ENCODE measurements around the gene MMP20.

The MMP20 gene

DNA sequence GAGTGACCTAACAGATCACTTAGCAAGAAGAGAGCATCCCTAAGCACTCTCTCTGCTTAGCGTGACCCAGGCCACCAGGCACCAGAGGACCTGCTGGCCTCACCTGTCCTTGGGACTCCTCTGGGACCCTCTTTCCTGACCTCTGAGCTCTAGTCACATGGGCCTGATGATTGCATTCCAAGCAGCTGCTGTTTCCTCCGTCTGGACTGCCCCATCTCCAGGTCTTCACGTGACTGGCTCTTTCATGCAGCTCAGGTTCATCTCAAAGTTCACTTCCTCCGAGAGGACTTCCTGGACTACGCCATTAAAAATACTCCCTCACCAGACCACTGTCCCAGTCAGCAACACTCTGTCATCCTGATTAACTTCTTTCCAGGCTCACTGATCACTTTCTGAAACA lies 2.9 kb downstream of the MMP20 start:
- no peak for FAIRE-seq

DNA sequence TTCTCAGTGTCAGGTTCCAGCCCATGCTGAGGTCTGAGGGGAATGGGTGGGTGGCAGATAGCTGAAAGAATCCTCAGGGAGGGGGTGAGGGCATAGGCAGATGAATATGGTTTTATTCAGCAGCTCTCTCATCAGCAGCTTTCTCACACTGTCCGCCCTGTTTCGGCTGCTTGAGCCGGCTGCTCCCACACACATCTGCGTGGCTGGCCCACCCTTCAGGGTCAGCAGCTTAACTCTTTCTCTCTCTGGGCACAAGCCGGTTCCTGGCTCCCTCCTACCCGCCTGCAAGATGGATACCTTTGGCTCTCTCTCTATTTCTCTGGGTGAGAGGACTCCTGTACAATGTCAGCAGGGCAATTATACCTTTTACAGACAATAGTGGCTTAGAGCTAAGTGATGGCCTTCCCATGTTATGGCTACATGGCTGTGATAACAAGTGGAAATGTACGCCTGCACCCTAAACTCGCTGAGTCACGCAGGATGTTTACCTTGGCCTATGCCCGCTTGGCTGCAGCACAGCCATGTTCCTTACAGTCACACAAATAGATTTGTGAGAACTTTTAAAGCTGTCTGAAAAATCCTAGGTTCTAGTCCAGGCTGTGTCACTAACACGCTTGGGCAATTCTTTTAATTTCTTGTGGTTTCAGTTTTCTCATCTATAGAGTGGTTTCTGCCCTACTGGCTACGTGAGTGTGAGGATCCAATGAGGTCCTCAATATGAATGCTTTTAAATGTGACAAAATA lies 4.1 kb downstream of the MMP20 start:
- no peak for FAIRE-seq

DNA sequence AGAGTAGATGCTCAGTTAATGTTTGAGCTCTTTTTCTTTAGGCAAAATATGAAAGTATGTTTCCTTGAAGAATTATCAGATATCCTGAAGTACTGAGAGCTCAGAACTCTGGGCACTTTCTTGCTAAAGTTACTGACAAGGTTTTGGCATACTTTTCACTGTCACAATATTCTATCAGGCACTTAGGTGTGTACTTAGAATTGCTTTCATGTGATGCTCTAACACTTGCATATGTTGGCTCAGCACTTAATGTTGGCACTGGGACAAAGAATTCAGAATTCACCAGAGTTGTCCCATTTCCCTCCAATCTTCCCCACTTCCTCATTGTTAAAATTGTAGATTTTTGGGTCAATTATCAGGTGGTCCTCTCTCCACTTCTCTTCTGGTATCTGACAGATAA lies 5.0 kb downstream of the MMP20 start:
- no peak for FAIRE-seq

DNA sequence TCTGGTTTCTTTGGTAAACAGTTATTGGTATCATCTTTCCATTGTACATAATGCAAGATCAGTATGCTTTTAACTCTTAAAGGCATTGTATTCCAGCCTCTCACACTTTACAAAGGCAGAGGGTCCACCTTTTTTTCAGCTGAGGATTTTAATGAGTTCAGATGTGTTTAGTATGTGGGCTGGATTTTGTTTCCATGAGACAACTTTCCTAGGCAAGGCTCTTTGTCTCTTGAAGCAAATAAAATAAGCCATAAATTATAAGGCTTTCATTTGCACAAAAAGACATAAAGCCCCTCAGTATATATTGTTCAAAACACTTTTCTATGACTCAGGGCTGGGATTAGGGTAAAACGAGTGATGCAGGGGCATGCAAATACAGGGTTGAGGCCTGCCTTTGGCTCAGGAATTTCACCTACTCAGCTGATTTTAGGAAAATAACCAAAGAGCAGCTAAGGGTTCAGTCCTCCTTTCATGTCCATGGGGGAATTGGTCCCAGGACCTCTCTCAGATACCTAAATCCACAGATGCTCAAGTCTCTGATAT lies 7.6 kb downstream of the MMP20 start:
- no peak for FAIRE-seq

DNA sequence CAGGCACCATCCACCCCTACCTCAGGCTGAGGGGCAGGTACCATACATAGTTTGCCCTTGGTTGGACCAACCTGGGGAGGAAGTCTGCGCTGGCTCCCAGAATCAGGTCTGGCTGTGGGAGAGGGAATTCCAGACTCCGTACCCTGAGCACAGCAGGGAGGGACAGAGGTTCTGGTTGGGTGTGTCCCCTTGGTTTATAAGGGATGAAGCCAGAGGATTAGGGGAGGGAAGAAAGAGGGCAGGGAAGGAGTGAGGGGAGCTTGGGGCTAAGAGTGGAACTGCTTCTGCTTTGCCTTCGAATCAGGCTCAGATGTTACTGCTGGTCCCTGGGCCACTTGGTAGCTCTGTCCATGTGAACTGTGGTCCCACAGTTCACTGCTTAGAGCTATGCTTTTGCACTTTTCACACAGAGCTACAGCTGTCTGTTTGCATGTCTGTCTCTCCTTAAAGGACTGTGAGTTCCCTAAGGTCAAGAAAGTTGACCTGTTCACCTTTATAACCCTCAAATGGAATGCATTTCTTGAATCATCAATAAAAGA lies 9.2 kb downstream of the MMP20 start:
- no peak for FAIRE-seq

DNA sequence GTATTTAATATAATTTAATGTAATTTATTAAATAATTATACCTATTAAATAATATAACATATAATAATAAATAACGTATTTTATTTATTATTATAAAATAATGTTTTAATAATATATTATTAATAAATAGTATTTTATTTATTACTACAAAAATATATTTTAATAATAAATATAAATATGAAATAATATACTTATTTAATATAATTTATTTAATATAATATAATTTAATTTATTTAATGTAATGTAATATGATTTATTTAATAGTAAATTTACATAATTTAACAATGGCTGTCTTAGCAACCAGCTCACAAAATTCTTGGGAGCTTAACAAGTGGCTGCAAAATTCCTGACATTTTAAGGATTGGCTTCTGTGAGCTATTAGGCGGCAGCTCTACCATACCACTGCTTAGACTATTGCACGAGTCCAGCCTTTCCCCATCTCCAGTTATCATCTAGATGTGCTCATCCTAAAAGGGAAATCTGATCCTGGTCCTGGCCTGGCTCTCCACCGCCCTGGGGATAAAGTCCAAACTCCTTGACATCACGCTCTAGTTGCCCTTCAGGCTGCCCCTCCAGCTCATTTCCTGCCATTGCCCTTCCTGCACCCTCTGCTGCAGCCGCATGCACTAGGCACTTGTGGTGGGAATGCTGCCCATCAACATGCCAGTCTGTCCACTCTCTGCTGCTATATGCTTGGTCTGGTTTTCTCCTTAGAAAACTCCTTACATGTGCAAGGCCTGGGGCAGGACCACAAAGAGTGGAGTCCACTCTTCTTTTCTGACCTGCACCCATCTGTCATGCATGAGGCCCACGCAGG lies 9.8 kb downstream of the MMP20 start:
- peak; percentile 99 for FAIRE-seq

DNA sequence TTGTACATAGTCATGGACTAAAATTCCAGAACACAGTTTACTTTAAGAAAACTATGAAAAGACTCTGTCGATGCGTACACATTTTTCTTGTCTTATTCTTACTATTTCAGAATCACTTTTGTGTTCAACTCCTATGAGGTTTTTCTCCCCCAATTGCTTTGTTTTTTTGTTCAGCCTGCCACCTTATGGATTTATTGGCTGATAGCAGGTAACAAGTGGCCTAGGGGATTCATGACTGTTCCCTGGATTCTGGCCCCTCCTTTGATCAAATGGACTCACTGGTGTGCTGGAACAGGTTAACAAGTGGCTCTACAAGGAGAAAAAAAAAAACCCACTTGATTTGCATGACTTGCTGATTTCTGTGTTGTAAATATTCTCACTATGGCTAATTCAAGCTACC lies 10.6 kb downstream of the MMP20 start:
- no peak for FAIRE-seq

DNA sequence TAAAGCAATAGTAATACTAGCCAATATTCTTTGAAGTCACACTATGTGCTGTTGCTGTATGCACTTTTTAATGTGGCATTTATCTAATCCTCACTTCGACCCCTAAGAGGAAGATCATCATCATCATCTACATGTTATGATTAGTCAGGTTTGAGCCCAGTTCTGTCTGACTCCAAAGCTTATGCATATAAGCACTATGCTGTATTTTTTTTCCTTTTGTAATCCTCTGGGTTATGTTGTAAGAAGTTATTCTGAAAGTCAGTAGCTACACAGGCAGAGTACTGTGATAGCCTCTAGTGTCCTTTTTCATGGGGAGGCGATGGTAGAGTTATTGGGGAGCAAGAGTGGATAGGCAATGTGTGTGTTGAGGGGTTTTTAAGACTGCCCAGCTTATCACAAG lies 11.1 kb downstream of the MMP20 start:
- FAIRE-seq: no peak

DNA sequence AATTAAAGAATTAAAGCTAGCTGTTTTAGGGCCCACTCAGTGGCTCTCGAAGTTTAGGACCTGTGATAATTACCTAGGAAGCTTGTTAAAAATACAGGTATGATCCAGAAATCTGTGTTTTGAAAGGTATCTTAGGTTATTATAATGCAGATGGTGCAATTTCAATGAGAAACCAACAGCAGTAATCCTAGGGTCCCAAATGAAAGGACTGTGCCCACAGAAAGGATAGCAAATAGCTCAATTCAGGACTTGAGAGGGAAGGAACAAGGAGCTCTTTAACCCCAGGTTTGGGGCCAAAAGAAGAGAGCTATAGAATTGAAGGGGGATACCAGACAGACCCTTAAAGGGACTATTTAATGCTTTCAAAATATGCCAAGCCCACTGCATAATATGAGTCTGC lies 11.7 kb downstream of the MMP20 start:
- FAIRE-seq: no peak

DNA sequence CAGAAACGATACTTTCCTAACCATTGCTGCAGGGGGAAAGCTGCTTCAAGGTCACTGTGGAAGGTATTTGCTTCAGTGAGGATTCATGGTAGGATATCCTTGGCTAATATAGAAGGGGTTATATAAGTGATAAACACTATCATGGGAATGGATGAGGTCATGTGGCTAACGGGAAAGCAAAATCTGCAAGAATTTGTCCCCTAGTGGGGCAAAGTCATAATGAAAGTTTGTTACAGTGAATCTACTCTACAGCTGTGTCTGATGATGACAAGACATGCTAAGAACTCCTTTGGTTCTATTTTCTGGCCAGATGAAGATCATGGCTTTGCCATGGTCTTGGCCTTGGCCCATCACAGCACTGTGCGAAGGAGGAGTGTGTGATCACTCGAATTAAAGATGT lies 13.8 kb downstream of the MMP20 start:
- no peak for FAIRE-seq

DNA sequence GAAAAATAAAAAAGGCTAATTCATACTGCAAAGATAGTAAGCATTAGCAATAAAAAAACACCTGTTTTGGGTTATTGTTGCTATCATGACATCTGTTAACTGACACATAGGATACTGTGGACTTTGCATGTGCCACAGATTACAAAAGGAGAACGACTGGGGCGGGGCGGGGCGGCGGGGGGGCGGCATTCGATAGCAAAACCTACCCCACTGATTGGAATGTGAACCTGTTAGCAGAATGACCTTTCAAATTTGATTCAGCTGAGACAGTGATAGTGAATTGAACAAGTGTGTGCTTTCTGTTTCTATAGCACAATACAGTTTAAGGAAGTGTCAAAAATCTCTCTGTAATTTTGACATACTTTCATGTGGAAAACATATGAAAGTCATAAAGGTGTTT lies 14.9 kb downstream of the MMP20 start:
- FAIRE-seq: no peak

DNA sequence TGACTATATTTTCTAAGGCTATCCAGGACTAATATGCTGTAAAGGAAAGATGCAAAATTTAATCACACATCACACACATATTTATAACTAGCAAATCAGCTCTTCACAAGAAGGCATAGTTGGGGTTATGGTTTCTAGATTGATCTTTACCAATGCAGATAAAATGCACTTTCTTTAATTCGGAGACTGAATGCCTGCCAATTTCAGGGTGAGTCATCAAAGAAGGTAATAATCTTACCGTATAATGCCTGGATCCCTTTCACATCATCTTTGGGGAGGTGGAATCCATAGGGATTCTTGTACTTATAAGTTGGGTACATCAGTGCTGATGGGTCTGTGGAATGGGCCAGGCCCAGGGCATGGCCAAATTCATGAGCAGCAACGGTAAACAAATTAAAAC lies 16.4 kb downstream of the MMP20 start:
- no peak for FAIRE-seq

DNA sequence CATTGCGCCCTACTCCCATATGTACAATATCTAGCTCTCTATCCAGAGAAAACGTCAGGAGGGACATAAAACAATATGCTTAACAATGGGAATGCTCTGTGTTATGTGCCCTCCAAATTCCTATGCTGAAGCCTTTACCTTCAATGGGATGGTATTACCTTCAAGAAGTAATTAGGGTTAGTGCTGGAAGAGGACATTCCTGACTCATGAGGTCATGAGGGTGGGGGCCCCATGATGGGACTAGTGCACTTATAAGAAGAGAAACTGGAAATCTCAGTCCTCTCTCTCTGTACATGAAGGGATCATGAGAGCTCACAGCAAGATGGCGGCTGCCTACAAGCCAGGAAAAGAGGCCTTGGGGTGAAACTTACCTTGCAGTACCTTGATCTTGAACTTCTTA lies 20.3 kb downstream of the MMP20 start:
- FAIRE-seq: no peak

DNA sequence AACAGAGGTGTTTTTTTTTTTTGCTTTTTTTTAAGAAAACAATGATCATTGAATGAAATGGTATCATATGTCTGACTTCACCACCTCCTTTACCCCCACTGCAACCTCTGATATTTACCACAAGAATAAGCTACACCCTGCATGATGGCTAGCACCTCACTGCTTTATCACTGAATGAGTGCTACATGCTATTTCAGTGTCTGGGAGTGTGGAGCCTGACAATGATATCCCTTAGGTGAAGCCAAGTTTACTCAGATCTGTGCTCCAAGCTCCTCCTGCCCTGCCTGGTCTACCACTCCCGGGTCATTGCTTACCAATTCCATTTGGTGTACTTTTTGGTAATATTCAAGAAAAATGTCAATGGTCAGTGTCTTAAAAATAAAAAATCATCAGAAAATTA lies 21.1 kb downstream of the MMP20 start:
- no peak for FAIRE-seq

DNA sequence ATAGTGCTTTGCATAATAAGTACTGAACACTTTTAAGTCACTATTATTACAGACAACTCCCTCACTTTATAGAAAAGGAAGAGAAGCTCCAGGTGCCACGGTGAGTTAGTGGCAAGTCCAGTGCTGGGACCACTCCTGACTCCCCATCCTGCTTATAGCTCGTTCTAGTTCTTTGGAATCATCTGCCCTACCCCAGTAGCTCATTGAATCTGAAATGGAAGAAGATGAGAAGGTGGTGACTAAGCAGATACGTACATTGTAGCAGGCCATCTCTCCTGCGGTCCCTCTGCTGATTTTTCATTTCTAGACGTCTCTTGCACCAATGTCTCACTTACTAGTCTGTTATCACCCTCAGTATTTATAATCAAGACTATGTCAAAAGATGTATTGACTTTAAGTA lies 21.6 kb downstream of the MMP20 start:
- no peak for FAIRE-seq

DNA sequence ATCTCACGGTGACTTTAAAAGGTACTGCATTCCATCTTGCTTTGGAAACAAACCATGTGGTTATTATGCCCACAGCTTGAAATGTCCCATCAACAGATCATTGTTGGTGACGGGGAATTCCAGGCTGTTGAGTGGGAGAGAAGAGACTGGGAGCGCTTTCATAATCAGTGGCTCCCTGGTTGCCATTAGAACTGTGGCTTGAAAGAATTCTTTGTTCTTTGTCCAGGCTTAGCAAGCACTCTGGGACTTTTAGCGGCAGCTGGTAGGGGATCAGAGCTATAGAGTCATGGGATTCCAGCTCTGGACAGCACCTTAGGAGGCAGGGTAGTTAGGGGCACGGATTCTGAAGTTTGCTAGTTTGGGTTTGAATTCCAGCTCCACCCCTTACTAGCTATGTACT lies 22.0 kb downstream of the MMP20 start:
- FAIRE-seq: no peak

DNA sequence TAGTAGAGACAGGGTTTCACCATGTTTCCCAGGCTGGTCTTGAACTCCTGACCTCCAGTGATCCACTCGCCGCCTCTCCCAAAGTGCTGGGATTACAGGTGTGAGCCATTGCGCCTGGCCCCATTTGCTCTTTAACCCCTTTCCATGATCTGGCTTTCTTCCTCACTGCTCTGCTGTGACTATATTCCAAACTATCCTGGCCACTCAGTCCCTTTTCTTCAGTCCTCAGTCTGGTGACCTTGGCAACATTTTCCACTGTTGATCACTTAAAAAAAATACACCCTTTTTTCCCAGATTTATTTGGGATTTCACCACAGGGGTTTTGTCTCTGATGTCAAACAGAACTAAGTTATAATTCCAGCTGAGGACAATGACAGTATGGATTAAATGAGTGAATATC lies 24.5 kb downstream of the MMP20 start:
- FAIRE-seq: no peak

DNA sequence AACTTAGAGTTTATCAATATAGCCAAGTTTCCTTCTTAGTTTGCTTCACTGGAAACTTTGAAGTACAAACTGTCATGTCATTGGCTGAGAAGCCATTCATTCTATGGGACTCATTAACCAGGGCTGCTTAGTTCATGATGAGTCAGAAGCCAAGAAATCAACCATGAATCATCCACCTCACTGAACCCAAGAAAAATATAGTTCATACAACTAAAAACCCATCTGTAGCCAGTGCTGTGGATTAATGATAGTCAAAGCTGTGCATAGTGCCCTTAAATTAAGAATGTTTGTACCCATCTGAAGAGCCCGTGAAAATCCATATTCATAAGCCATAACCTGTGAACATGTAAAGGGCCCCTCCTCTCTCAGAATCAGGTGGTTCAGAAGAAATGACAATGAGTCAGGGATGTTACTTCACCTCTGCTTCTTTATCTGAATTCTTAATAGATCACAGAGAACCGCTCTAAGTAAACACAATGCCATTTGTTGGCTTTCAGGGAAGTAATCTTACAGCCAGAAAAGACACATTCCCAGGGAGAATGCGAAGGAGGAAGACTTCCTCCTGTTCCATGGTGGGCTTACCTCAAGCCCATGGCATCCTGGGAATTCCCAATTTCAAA lies 25.4 kb downstream of the MMP20 start:
- no peak for FAIRE-seq

DNA sequence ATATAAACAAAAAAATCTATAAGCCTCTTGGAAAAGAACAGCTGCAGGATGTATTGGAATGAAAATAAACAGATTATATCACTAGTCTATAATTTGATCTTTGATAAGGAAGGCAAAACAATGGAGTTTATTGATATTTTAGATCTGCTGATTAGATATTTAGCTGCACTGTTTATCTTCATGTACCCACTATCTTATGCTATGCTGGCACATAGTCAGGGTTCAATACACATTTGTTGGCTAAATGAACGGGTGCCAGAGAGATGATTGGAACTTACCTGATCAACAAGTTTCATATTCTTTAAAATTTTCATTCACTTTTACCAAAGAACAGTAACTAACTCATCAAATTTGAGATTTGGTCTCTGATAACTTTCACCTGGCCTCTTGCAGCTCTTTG lies 26.9 kb downstream of the MMP20 start:
- FAIRE-seq: no peak

DNA sequence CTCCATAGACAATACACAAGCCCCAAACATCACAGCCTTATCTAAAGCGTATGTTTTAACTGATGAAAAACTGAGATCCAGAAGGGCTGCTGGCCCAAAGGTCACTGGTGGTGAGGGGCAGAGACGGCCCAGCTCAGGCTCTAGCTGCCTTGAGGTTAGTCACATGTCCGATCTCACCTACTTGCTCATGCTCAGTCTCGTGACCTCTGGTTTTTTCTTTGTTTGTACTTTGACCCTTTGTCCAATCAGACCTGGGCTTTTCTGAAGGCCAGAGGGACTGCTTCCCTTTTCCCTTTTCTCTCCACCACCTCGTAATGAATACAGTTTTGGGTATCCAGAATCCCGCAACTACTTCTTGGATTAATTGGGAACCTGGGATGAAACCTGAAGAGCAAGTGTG lies 28.6 kb downstream of the MMP20 start:
- no peak for FAIRE-seq

DNA sequence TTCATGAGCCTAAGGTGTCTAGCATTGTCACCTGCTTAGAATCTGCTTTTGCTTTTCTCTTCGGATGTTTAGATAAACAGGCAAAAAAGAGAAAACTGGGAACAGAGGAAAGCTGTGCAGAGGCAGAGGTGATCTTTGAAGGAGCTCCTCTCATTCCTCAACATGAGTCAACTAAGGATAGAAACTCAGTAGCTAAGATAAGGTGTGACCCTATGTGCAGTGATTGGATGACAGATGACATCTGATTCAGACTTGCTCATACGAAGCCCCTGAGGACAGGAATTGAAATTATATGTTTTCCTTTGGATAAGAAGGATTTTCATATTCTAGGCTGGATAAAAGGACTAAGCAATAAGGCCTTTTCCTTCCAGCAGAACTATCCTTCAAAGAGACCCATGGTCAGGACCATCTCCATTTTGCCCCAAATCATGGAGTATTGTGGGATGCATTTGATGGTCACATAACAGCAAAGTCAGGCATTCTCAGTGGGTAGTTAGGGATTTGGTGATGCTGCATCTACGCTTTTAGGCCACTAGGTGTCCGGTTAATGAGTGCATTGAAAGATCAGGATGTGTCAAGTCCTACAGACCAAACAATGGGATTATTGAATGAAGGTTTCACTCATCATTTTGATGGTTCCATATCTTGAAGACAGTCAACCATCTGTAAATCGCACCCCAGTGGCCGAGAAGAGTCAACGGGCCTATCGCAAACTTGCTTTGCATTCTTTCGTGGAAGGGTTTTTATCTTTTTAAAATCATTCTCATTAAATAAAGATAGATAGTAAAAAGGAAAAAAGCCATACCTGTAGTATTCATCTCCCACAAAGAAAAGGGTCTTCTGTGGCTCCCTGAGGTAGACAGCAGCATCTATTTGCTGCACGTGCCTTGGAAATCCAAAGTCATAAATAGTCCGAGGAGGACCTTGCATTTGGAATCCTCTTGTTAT lies 32.2 kb downstream of the MMP20 start:
- FAIRE-seq: no peak

DNA sequence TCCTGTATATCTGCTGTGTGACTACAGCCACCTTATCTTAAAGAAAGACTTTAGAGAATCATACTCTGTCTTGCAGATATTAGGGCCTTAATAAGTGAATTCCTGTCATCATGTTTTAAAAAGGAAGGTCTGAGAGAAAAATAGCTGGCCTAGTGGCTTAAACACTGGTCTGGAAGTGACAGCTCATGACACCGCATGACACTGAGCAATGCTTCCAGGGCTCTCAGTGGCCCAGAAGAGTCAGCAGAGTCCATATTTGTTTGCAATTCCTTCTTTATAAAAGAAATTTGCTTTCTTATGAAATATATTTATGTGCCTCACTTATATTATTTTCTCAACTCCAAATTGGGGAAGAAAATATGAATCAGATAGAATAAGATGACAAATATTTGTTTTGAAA lies 33.0 kb downstream of the MMP20 start:
- FAIRE-seq: no peak

All from colon (tissue), 2 donors.